IMR-90 (cell line): ENCODE data around the gene TBC1D9B.

Source experiments
- POLR2A ChIP-seq: IDR thresholded peaks from 2 replicates; pipeline ENCODE4 v1.6.1; 2012; ENCODE audit warnings: mild to moderate bottlenecking, low read depth, low read length
- TF ChIP-seq, protein P1 (sequence below): conservative IDR thresholded peaks from 2 replicates; pipeline ENCODE4 v1.5.1; 2012; ENCODE audit warnings: mild to moderate bottlenecking, low read depth, low read length, improper control_type of control experiment

GRCh38 chr5:179812135-179812825 lies 95.4 kb downstream of the TBC1D9B start:
- TF ChIP-seq, protein P1, sequence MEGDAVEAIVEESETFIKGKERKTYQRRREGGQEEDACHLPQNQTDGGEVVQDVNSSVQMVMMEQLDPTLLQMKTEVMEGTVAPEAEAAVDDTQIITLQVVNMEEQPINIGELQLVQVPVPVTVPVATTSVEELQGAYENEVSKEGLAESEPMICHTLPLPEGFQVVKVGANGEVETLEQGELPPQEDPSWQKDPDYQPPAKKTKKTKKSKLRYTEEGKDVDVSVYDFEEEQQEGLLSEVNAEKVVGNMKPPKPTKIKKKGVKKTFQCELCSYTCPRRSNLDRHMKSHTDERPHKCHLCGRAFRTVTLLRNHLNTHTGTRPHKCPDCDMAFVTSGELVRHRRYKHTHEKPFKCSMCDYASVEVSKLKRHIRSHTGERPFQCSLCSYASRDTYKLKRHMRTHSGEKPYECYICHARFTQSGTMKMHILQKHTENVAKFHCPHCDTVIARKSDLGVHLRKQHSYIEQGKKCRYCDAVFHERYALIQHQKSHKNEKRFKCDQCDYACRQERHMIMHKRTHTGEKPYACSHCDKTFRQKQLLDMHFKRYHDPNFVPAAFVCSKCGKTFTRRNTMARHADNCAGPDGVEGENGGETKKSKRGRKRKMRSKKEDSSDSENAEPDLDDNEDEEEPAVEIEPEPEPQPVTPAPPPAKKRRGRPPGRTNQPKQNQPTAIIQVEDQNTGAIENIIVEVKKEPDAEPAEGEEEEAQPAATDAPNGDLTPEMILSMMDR = no peak
- no peak for TF ChIP-seq POLR2A
